ELF-1 (cell line): Measurements from ENCODE around the gene MYO7A.

ENCODE experiments used
- DNase-seq: peaks from one replicate; pipeline ENCODE4 v3.0.0-alpha.2; 2016; ENCODE audit warnings: low read depth, low spot score

MYO7A gene

DNA sequence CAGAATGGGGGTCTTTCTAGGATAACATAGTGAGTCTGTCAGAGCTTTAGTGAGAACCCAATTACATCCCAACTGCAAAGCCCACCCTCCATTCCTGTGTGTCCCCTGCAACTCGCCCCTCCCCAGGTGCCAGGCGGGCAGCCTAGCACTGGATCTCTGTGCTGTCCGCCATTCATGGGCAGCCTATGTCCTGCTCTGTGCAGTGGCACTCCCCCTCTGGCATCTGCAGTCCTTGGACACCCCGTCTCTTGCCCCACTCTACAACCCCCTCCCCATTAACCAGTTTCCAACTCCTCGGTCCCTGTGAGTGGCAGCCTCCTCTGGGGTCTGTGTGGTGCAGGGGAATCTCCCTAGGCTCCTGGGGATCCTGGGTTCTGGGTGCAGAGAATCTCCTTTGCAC, 37.0 kb downstream of the MYO7A start:
- no peak for DNase-seq

GRCh38 chr11:77166021-77166420, 38.0 kb downstream of the MYO7A start:
- no peak for DNase-seq

DNA sequence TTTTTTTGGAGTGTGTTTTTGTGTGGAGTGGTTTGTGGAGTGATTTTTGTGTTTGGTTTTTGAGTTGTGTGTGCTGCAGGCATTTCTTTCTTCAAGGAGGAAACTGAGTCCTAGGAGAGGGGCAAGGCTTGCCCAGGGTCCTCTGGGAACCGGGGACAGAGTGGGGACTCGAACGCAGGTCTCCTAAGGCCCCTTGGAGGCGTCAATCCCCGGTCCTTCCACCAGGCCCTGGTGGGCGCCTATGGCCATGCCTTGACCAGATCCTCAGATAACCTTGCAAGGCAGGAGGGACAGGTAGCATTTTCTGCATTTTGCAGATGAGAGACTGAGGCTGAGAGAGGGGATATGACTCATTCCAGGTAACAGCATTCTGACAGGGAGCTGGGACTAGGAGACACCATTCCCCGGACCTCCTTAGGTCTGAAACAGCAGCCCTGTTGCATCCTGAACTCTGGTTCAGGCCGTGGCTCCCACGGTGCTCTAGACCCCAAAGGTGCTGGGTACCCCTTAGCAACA, 39.1 kb downstream of the MYO7A start:
- DNase-seq = no peak

GRCh38 chr11:77167791-77168190, 39.7 kb downstream of the MYO7A start:
- DNase-seq = no peak

DNA sequence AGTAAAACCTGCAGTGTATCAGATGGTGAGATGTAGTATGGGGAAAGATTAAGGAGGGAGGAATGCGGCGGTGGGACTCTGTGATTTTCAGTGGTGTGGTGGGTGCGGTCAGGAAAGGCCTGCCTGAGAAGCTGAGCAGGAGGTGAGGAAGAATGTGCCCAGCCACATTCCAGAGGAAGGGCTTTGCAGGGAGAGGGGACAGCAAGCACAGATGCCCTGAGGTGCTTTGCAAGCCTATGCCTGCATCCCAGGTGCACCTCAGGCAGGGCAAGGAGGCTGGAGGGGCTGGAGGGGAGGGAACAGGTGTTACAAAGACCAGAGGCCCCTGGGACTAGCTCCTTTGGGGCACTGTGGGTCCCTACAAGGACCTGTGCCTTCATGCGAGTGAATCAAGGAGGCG, 42.1 kb downstream of the MYO7A start:
- peak; percentile 97 for DNase-seq

- no peak for DNase-seq
Measured at GRCh38 chr11:77171254-77171653, 43.2 kb downstream of the MYO7A start.

DNA sequence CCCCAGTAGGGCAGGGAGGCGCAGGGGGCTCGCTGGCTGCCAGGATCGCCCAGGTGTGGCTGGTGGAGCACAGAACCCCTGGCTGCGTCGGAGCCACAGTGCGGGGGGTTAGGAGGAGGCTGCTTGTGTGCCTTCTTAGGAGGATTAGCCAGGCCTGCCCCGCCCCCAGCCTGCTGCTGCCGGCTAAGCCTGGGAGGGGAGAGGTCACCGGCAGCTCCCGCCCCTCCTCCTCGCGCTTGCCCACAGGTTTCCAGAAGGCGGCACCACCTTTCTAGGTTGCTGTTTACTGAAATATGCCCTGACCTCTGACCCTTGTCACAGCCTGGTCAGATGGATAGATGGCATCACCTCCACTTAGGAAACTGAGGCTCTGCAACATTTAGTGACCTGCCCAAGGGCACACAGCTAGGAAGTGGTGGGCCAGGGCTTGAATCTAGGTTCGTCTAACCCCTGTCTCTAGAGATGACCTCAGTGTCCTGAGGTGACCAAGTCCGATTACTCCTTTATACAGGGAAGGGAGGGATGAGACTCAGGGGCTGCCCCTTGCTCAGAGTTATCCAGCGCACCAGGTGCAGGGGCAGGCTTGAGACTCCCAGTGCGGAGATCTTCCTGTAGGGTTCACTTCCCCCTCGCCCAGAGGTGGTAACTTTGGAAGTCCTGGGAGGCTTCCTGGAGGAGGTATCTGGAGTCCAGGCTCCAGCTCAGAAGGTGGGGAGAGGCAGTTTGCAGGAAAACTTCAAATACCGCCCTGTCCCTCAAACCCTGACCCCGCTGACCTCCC, 44.0 kb downstream of the MYO7A start:
- peak; percentile 91 for DNase-seq

- DNase-seq = no peak
Measured at GRCh38 chr11:77172666-77172982, 44.6 kb downstream of the MYO7A start.

DNA sequence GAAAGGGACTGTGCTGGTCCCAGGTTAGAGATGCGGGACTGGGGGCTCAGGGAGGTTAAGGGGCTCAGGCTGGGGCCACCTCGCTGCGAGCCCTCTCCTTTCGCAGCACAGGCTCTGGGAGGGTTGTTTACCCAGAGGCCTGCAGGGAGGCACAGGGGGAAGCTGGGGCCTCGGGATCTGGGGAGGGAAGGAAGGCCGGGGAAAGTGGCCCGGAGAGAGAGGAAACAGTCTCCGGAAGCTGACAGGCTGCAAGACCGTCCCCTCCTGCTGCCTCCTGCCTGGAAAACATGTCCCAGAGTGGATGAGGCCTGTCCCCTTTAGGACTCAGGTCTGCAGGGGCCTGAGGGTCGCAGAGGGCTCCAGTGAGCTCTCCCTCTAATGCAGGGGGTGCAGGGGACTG, 45.4 kb downstream of the MYO7A start:
- DNase-seq = no peak

GRCh38 chr11:77174559-77174958, 46.5 kb downstream of the MYO7A start:
- no peak for DNase-seq

DNA sequence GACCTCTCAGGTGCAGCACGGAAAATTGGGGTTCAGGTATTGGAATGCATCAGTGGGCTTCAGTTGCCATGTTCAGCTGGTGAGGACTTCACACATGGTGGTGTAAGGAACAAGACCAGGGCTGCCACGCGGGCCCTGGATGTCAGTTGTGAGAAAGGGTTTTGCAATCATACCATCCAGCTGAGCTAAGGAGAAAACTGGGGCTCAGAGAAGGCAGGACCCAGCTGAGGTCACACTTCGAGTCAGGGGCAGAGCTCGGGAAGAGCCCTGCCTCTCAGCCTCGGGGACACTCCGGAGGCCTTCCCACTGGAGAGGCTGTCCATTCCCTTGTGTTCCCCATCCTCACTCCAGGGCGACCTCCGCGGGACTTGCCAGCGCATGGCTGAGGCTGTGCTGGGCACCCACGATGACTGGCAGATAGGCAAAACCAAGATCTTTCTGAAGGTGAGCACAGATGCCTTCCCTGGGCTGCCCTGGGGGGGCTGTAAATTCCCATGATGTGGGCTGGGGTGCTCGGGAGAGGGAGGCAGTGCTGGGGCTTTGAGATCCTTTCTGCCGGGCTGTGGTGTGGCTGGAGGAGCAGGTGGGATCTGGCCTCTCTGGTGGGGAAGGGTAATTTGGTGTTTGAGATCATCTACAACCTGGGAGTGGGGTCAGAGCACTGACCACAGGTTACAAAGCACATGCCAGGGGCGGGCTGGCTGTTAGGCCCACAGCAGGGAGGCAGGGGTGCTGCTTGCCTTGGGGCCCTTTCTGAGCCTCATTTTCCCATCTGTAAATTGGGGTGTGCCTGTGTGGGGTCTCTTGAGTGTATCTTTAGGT, 47.2 kb downstream of the MYO7A start:
- DNase-seq = peak; percentile 23

- peak; percentile 81 for DNase-seq
Measured at GRCh38 chr11:77175869-77176539, 48.0 kb downstream of the MYO7A start.

- DNase-seq = no peak
Measured at GRCh38 chr11:77176996-77177395, 49.0 kb downstream of the MYO7A start.

DNA sequence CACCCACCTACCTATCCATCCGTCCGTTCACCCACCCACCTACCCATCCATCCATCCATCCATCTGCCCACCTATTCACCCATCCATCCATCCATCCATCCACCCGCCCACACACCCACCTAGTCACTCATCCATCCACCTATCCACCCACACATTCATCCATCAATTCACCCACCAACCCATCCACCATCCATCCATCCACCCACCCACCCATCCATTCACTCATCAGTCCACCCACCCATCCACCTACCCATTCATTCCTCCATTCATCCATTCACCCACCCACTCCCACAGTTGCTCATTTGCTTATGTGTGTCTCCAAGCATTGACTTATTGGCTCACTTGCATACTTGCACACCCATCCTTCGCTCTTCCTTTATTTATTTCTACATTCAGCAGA, 50.1 kb downstream of the MYO7A start:
- no peak for DNase-seq

DNA sequence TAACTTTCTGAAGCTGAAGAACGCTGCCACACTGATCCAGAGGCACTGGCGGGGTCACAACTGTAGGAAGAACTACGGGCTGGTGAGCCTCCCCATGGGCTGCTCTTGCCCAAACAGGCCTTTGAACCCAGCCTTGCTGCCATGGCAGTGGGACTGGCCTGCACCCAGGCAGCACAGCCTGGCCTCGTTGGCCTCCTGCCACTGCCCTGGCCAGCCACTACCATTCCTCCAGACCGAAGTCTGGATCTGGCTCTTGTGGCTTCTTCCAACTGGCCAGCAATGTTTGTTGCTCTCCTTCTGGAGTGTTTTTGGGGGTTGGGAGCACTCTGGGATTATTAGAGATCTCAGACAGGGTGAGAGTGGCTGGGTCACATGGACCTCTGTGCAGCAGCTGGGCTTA, 51.0 kb downstream of the MYO7A start:
- DNase-seq = no peak

GRCh38 chr11:77179681-77180080, 51.6 kb downstream of the MYO7A start:
- no peak for DNase-seq

GRCh38 chr11:77180346-77180745, 52.3 kb downstream of the MYO7A start:
- DNase-seq = no peak

GRCh38 chr11:77181226-77181625, 53.2 kb downstream of the MYO7A start:
- no peak for DNase-seq

DNA sequence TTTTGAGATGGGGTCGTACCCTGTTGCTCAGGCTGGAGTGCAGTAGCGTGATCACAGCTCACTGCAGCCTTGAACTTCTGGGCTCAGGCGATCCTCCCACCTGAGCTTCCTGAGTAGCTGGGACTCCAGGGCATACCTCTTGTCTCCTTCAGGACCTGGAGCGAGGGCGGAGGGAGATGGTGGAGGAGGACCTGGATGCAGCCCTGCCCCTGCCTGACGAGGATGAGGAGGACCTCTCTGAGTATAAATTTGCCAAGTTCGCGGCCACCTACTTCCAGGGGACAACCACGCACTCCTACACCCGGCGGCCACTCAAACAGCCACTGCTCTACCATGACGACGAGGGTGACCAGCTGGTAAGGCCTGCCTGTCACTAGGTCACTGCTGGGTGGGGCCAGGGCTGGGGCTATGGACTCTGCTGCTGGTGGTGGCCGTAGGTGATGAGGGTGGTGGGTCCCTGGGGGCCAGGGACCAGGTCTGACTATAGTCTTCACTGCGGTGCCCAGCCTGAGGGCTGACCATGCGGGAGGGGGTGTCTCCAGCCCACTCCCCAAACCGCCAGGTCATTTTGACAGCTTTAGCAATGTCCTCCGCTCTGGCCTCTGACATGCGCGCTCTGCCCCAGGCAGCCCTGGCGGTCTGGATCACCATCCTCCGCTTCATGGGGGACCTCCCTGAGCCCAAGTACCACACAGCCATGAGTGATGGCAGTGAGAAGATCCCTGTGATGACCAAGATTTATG, 53.9 kb downstream of the MYO7A start:
- DNase-seq = no peak

- no peak for DNase-seq
Measured at GRCh38 chr11:77182542-77183430, 54.7 kb downstream of the MYO7A start.
